ENCODE data around the gene ACHE.

DNA sequence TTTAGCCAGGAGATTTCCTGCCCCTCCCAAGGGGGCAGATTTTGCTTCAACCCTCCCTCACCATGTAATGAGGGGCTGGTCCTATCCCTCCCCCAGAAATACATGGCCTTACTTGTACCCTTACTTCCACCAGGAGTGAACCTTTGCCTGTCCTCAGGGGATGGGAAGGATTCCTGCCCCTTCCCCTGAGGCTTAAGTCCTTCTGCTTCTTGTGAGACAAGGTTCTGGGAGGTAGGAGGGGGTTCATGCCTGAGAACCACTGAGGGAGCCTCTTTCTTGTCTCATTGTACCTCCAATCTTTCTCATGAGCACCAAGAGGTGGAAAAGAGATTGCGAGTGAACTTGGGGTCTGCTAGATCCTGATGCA, 34.1 kb upstream of the ACHE start:
- TF ChIP-seq POLR2AphosphoS5 (IDR thresholded peaks at IDR 0.05; ENCODE audit: borderline replicate concordance, low read depth, low read length) (no peak), FOXP2 (optimal IDR thresholded peaks at IDR 0.05; ENCODE audit: control extremely low read depth, extremely low read length, insufficient read depth) (no peak)

Measured in SK-N-MC (cell line).